ENCODE data around the gene EPHA3. TPM values are rescaled to one million over a fixed set of nuclear protein-coding genes. Genes with fewer than 3 reads are reported as not detected.

EPHA3 gene
- total RNA-seq, 1 experiment from 2014 or later = not detected

- no TSS peak for BruUV-seq (replicated peaks)
- Mint-ChIP-seq H3K27me3 (ENCODE audit: insufficient read depth, unreplicated experiment) (no peaks in the 10 kb centered on the region), H3K9me3 (ENCODE audit: unreplicated experiment) (no peaks in the 10 kb centered on the region), H3K4me1 (ENCODE audit: low read depth, unreplicated experiment) (no peaks in the 10 kb centered on the region), H3K4me3 (ENCODE audit: unreplicated experiment) (peak overlapping the region; percentile 67), H3K36me3 (ENCODE audit: insufficient read depth, unreplicated experiment) (no peaks in the 10 kb centered on the region), H3K27ac (ENCODE audit: unreplicated experiment) (no peak overlapping the region)
- TF ChIP-seq, protein P1, sequence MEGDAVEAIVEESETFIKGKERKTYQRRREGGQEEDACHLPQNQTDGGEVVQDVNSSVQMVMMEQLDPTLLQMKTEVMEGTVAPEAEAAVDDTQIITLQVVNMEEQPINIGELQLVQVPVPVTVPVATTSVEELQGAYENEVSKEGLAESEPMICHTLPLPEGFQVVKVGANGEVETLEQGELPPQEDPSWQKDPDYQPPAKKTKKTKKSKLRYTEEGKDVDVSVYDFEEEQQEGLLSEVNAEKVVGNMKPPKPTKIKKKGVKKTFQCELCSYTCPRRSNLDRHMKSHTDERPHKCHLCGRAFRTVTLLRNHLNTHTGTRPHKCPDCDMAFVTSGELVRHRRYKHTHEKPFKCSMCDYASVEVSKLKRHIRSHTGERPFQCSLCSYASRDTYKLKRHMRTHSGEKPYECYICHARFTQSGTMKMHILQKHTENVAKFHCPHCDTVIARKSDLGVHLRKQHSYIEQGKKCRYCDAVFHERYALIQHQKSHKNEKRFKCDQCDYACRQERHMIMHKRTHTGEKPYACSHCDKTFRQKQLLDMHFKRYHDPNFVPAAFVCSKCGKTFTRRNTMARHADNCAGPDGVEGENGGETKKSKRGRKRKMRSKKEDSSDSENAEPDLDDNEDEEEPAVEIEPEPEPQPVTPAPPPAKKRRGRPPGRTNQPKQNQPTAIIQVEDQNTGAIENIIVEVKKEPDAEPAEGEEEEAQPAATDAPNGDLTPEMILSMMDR (IDR thresholded peaks at IDR 0.05; ENCODE audit: insufficient read depth in 1 of 2, low read depth in 1 of 2, low read length in 1 of 2, severe bottlenecking in 1 of 2, unreplicated experiment in 1 of 2) = peak in 1 of 2 experiments; percentile 31
- Histone ChIP-seq H3K4me1 (no peaks in the 10 kb centered on the region), H3K9me3 (no peaks in the 10 kb centered on the region), H3K27me3 (replicated peaks; ENCODE audit: control insufficient read depth, insufficient read depth, low read length) (no peaks in the 10 kb centered on the region), H3K36me3 (ENCODE audit: control insufficient read depth, insufficient read depth, low read length) (no peaks in the 10 kb centered on the region), H3K4me3 (ENCODE audit: low read depth, low read length) (no peak overlapping the region)
- intact Hi-C loops (cut with micrococcal nuclease; ENCODE audit: unreplicated experiment) = loop anchor here (1.0 to 5.0 kb wide), 2 partner anchors 737 to 912 kb away; no protein-coding TSS in a partner anchor
- POLR2A ChIA-PET = no interaction called here
- no peak for DNase-seq
- CTCF ChIA-PET = no interaction called here
Measured at GRCh38 chr3:89114841-89115223, 7.4 kb downstream of the EPHA3 start.

DNA sequence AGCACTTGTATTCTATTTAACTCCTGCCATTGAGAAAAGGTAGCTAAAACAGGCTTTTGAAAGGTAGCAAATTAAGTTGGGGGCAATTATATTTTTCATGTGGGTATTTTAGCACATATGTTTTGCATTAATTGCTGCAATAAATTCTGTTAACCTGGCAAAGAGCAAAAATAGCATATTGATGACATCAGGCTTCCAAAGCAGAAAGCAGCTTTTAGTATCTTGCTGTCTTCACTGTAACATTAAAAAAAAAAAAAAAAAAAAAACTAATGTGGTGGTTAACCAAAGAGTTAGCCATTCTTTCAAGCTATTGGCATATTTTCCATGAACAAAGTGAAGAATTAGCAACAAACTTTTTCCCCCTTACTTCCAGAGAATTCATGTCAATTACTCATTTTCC, 9.1 kb downstream of the EPHA3 start:
- ChIA-PET POLR2A (no interaction called here), CTCF (no interaction called here)
- intact Hi-C loops (cut with micrococcal nuclease; ENCODE audit: unreplicated experiment) = no loop called here
- Histone ChIP-seq H3K9me3 (no peaks in the 10 kb centered on the region), H3K4me1 (no peaks in the 10 kb centered on the region), H3K36me3 (ENCODE audit: control insufficient read depth, insufficient read depth, low read length) (no peaks in the 10 kb centered on the region), H3K4me3 (ENCODE audit: low read depth, low read length) (no peak overlapping the region), H3K27me3 (replicated peaks; ENCODE audit: control insufficient read depth, insufficient read depth, low read length) (no peaks in the 10 kb centered on the region)
- Mint-ChIP-seq H3K4me3 (ENCODE audit: unreplicated experiment) (no peak overlapping the region), H3K27me3 (ENCODE audit: insufficient read depth, unreplicated experiment) (peaks cover 2% of the 10 kb centered on the region), H3K4me1 (ENCODE audit: low read depth, unreplicated experiment) (no peaks in the 10 kb centered on the region), H3K9me3 (ENCODE audit: unreplicated experiment) (no peaks in the 10 kb centered on the region), H3K36me3 (ENCODE audit: insufficient read depth, unreplicated experiment) (no peaks in the 10 kb centered on the region), H3K27ac (ENCODE audit: unreplicated experiment) (no peak overlapping the region)
- TF ChIP-seq, protein P1 (IDR thresholded peaks at IDR 0.05; ENCODE audit: insufficient read depth in 1 of 2, low read depth in 1 of 2, low read length in 1 of 2, severe bottlenecking in 1 of 2, unreplicated experiment in 1 of 2) = no peak
- no peak for DNase-seq
- no TSS peak for BruUV-seq (replicated peaks)

DNA sequence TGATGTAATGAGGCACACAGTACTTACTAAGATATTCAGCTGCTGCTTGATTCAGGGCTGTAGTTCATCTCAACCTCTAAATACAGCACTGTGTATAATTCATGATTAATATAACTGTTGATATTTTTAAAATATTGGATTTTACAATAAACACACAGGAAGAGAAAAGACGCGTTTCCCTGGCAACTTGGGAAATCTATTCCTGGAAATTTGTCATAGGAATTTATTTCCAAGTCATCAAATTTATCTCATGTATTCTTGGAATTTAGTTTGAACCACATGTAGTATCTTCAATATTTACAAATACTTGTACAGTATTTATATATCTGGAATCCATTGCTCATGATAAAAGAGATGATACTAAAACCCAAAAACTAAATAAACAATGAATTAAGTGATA, 30.6 kb downstream of the EPHA3 start:
- Histone ChIP-seq H3K27me3 (replicated peaks; ENCODE audit: control insufficient read depth, insufficient read depth, low read length) (no peaks in the 10 kb centered on the region), H3K36me3 (ENCODE audit: control insufficient read depth, insufficient read depth, low read length) (no peaks in the 10 kb centered on the region), H3K9me3 (no peaks in the 10 kb centered on the region), H3K4me3 (ENCODE audit: low read depth, low read length) (no peak overlapping the region), H3K4me1 (no peaks in the 10 kb centered on the region)
- Mint-ChIP-seq H3K36me3 (ENCODE audit: insufficient read depth, unreplicated experiment) (no peaks in the 10 kb centered on the region), H3K27ac (ENCODE audit: unreplicated experiment) (no peak overlapping the region), H3K9me3 (ENCODE audit: unreplicated experiment) (no peaks in the 10 kb centered on the region), H3K4me3 (ENCODE audit: unreplicated experiment) (no peak overlapping the region), H3K4me1 (ENCODE audit: low read depth, unreplicated experiment) (no peaks in the 10 kb centered on the region), H3K27me3 (ENCODE audit: insufficient read depth, unreplicated experiment) (no peaks in the 10 kb centered on the region)
- CTCF ChIA-PET = no interaction called here
- no TSS peak for BruUV-seq (replicated peaks)
- TF ChIP-seq, protein P1 (IDR thresholded peaks at IDR 0.05; ENCODE audit: insufficient read depth in 1 of 2, low read depth in 1 of 2, low read length in 1 of 2, severe bottlenecking in 1 of 2, unreplicated experiment in 1 of 2) = no peak
- intact Hi-C loops (cut with micrococcal nuclease; ENCODE audit: unreplicated experiment) = no loop called here
- DNase-seq = no peak
- POLR2A ChIA-PET = no interaction called here
